ENCODE measurements around the gene MAPKBP1.

MAPKBP1 gene

GRCh38 chr15:41774882-41775417 lies 666 bp downstream of the MAPKBP1 start:
- H3K27me3 Mint-ChIP-seq (ENCODE audit: low read depth): no peaks in the 10 kb centered on the region

GRCh38 chr15:41775651-41776050 lies 1.4 kb downstream of the MAPKBP1 start:
- H3K27me3 Mint-ChIP-seq (ENCODE audit: low read depth): no peaks in the 10 kb centered on the region
- peak overlapping the region; percentile 94 for H3K4me3 Mint-ChIP-seq
- peaks cover 64% of the 10 kb centered on the region for H3K4me1 Mint-ChIP-seq (ENCODE audit: low read depth)
- H3K9me3 Mint-ChIP-seq: no peaks in the 10 kb centered on the region
- peak overlapping the region; percentile 93 for H3K27ac Mint-ChIP-seq
- peaks cover 11% of the 10 kb centered on the region for H3K36me3 Mint-ChIP-seq (ENCODE audit: low read depth)

More at GRCh38 chr15:41774882-41775417, 666 bp downstream of the MAPKBP1 start:
- Mint-ChIP-seq H3K4me3 (peak overlapping the region; percentile 94), H3K9me3 (no peaks in the 10 kb centered on the region), H3K4me1 (ENCODE audit: low read depth) (peaks cover 58% of the 10 kb centered on the region), H3K36me3 (ENCODE audit: low read depth) (peaks cover 10% of the 10 kb centered on the region), H3K27ac (peak overlapping the region; percentile 93)

- no peak overlapping the region for H3K27ac Mint-ChIP-seq
- peaks cover 62% of the 10 kb centered on the region for H3K4me1 Mint-ChIP-seq (ENCODE audit: low read depth)
- H3K36me3 Mint-ChIP-seq (ENCODE audit: low read depth): peaks cover 9% of the 10 kb centered on the region
- no peak overlapping the region for H3K4me3 Mint-ChIP-seq
- no peaks in the 10 kb centered on the region for H3K27me3 Mint-ChIP-seq (ENCODE audit: low read depth)
- H3K9me3 Mint-ChIP-seq: no peaks in the 10 kb centered on the region
These were observed 3.2 kb downstream of the MAPKBP1 start for GRCh38 chr15:41777421-41777973.

DNA sequence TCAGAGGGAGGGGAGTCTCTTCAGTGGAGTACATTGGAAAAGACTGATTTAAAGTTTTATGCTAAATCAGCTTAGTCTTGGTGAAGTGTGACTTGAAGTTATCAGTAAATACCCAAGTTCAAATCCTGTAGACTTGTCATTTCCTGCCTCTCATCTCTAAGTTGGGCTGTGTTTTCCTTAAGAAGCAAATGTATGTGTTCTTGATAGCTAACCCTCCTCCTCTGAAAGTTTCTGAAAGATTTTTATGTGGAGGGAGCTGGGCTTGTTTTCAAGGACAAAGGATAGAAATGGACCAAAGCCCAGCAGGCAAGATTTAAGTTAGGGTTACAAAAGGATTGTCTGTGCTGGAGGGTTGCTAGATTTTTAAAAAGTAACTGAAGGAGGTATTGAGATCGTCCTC lies 4.2 kb downstream of the MAPKBP1 start:
- Mint-ChIP-seq H3K27ac (no peak overlapping the region), H3K9me3 (no peaks in the 10 kb centered on the region), H3K4me1 (ENCODE audit: low read depth) (peaks cover 58% of the 10 kb centered on the region), H3K27me3 (ENCODE audit: low read depth) (no peaks in the 10 kb centered on the region), H3K36me3 (ENCODE audit: low read depth) (peaks cover 12% of the 10 kb centered on the region), H3K4me3 (no peak overlapping the region)

DNA sequence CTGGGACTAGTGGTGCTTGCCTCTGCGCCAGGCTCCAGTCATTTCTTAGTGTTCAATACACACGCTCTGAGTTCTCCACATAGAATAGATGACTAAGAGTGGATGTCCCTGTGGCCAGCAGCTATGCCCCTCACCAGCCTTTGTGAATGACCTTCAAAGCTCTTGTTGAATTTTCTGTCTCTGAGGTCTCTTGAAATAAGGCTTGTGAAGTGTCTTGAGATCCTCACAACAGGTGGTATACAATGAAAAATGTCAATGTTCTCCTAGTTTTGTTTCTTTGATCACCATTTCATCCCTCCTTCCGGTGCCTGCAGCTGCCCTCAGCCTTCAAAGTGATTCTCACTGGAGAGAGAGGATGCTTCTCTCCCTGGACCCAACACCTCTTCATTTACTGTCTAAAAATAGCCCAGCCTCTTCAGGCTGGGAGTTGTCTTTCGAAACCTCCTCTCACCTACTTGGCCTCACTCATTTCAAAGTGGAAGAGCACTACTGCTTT lies 5.4 kb downstream of the MAPKBP1 start:
- H3K9me3 Mint-ChIP-seq: no peaks in the 10 kb centered on the region
- H3K4me1 Mint-ChIP-seq (ENCODE audit: low read depth): peaks cover 56% of the 10 kb centered on the region
- H3K36me3 Mint-ChIP-seq (ENCODE audit: low read depth): peaks cover 12% of the 10 kb centered on the region
- no peaks in the 10 kb centered on the region for H3K27me3 Mint-ChIP-seq (ENCODE audit: low read depth)
- H3K27ac Mint-ChIP-seq: peak overlapping the region; percentile 67
- peak overlapping the region; percentile 21 for H3K4me3 Mint-ChIP-seq

DNA sequence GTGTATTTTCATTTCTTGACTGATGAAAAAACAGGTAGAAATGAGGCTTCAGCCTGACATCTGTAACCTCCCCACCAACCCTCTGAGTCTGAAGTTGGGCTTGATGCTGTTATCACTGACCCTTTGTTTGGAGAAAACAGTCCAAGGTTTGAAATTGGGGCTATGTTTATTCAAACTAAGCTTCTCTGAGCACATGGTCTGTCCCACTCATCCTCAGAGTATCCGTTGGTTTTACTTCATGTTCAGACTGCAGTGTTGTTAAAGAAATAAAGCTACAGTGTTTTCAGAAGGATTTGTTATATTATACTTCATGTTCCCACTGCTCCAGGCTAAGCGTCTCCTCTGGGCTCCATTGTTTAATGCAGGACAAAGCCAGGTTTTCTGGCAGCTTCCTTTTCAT lies 6.0 kb downstream of the MAPKBP1 start:
- H3K4me1 Mint-ChIP-seq (ENCODE audit: low read depth): peaks cover 51% of the 10 kb centered on the region
- H3K27ac Mint-ChIP-seq: peak overlapping the region; percentile 67
- peaks cover 12% of the 10 kb centered on the region for H3K36me3 Mint-ChIP-seq (ENCODE audit: low read depth)
- H3K9me3 Mint-ChIP-seq: no peaks in the 10 kb centered on the region
- H3K4me3 Mint-ChIP-seq: peak overlapping the region; percentile 21
- H3K27me3 Mint-ChIP-seq (ENCODE audit: low read depth): no peaks in the 10 kb centered on the region

GRCh38 chr15:41780727-41781126 lies 6.4 kb downstream of the MAPKBP1 start:
- Mint-ChIP-seq H3K27me3 (ENCODE audit: low read depth) (no peaks in the 10 kb centered on the region), H3K4me1 (ENCODE audit: low read depth) (peaks cover 47% of the 10 kb centered on the region), H3K27ac (no peak overlapping the region)

GRCh38 chr15:41782371-41783282 lies 8.3 kb downstream of the MAPKBP1 start:
- Mint-ChIP-seq H3K27ac (peak overlapping the region; percentile 46), H3K36me3 (ENCODE audit: low read depth) (peaks cover 9% of the 10 kb centered on the region), H3K27me3 (ENCODE audit: low read depth) (no peaks in the 10 kb centered on the region), H3K9me3 (no peaks in the 10 kb centered on the region), H3K4me3 (no peak overlapping the region), H3K4me1 (ENCODE audit: low read depth) (peaks cover 36% of the 10 kb centered on the region)

More at GRCh38 chr15:41780727-41781126, 6.4 kb downstream of the MAPKBP1 start:
- H3K9me3 Mint-ChIP-seq: no peaks in the 10 kb centered on the region
- no peak overlapping the region for H3K4me3 Mint-ChIP-seq
- peaks cover 12% of the 10 kb centered on the region for H3K36me3 Mint-ChIP-seq (ENCODE audit: low read depth)

DNA sequence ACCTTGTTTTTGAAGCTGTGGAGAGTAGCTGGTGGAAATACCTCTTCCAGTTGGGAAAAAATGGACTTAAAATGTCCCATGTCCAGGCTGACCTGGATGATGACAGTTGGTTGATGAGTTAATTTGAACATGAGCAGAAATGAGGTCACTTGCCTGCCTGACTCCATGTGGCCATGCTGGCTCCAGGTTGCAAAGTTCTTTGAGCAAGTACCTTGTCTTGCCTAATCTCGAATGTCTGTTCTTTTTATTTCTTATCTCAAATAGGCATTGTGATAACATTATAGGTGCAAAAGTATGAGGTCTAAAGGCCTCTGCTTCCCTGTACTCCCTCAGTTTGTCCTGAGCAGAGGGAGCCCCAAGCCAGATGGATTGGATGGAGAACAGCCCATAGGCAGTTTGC lies 9.0 kb downstream of the MAPKBP1 start:
- H3K27me3 Mint-ChIP-seq (ENCODE audit: low read depth): no peaks in the 10 kb centered on the region
- H3K4me3 Mint-ChIP-seq: no peak overlapping the region
- peaks cover 9% of the 10 kb centered on the region for H3K36me3 Mint-ChIP-seq (ENCODE audit: low read depth)
- no peaks in the 10 kb centered on the region for H3K9me3 Mint-ChIP-seq
- H3K4me1 Mint-ChIP-seq (ENCODE audit: low read depth): peaks cover 32% of the 10 kb centered on the region
- no peak overlapping the region for H3K27ac Mint-ChIP-seq

DNA sequence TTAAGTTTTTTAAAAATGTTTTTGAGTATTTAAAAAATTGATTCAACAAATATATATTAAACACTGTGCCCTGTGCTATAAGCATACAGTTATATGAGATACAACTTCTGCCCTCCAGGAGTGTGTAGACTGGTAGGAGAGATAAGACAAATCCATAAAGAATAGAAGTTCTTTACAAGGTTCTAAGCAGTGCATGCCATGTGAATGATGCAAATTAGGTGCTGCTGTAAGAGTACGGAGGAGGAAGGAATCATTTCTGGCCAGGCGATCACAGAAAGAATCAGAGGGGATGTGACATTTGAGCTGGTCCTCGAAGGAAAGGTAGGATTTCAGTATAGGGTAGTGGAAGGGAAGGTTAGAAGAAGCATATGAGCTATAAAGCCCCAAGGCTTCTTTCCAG lies 14.0 kb downstream of the MAPKBP1 start:
- peaks cover 41% of the 10 kb centered on the region for H3K4me1 Mint-ChIP-seq (ENCODE audit: low read depth)
- no peaks in the 10 kb centered on the region for H3K9me3 Mint-ChIP-seq
- peaks cover 5% of the 10 kb centered on the region for H3K36me3 Mint-ChIP-seq (ENCODE audit: low read depth)
- H3K27ac Mint-ChIP-seq: no peak overlapping the region
- H3K4me3 Mint-ChIP-seq: no peak overlapping the region
- H3K27me3 Mint-ChIP-seq (ENCODE audit: low read depth): no peaks in the 10 kb centered on the region

DNA sequence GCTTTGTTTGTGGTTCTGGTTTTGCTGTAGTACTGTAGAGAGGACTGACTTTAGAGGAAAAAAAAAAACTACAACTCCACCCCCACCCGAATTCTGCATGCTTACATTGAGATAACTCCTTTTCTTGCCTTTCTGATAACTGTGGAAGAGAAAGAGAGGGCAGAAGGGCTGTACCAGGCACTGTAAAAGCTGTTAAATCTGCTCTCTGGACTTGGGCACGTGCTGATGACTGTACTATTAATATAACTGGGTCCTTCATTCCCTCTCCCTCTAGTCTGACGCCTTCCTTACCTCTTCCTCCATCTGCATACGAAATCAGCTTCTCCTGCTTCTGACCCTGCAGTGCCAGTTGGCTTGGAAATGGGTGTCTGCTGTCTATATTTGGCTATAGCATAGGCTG lies 15.0 kb downstream of the MAPKBP1 start:
- no peaks in the 10 kb centered on the region for H3K27me3 Mint-ChIP-seq (ENCODE audit: low read depth)
- H3K36me3 Mint-ChIP-seq (ENCODE audit: low read depth): peaks cover 5% of the 10 kb centered on the region
- H3K4me3 Mint-ChIP-seq: no peak overlapping the region
- no peak overlapping the region for H3K27ac Mint-ChIP-seq
- no peaks in the 10 kb centered on the region for H3K9me3 Mint-ChIP-seq
- peaks cover 40% of the 10 kb centered on the region for H3K4me1 Mint-ChIP-seq (ENCODE audit: low read depth)

DNA sequence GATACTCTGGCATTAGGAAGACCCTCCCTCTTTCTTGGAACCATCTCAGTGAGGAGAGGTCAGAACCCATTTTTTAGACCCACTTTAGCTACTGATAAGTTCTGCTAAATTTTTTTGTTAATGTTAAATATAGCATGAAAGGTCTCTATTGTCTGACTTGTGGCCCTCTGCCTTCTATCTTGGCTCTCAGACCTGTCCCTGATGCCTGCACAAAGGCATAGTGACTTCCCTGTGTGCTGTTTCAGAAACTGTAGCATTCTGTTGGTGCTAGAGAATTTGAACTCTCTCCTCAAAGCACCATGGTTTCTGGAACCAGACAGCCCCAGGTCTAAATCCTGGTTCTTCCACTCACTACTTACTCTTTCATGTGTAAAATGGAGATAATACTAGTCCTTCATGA lies 15.4 kb downstream of the MAPKBP1 start:
- Mint-ChIP-seq H3K27ac (no peak overlapping the region), H3K4me3 (no peak overlapping the region), H3K4me1 (ENCODE audit: low read depth) (peaks cover 40% of the 10 kb centered on the region), H3K9me3 (no peaks in the 10 kb centered on the region), H3K27me3 (ENCODE audit: low read depth) (no peaks in the 10 kb centered on the region), H3K36me3 (ENCODE audit: low read depth) (peaks cover 5% of the 10 kb centered on the region)

GRCh38 chr15:41790169-41790568 lies 15.9 kb downstream of the MAPKBP1 start:
- no peak overlapping the region for H3K4me3 Mint-ChIP-seq
- peak overlapping the region; percentile 11 for H3K27ac Mint-ChIP-seq
- peaks cover 40% of the 10 kb centered on the region for H3K4me1 Mint-ChIP-seq (ENCODE audit: low read depth)
- H3K36me3 Mint-ChIP-seq (ENCODE audit: low read depth): peaks cover 5% of the 10 kb centered on the region
- no peaks in the 10 kb centered on the region for H3K27me3 Mint-ChIP-seq (ENCODE audit: low read depth)
- no peaks in the 10 kb centered on the region for H3K9me3 Mint-ChIP-seq

DNA sequence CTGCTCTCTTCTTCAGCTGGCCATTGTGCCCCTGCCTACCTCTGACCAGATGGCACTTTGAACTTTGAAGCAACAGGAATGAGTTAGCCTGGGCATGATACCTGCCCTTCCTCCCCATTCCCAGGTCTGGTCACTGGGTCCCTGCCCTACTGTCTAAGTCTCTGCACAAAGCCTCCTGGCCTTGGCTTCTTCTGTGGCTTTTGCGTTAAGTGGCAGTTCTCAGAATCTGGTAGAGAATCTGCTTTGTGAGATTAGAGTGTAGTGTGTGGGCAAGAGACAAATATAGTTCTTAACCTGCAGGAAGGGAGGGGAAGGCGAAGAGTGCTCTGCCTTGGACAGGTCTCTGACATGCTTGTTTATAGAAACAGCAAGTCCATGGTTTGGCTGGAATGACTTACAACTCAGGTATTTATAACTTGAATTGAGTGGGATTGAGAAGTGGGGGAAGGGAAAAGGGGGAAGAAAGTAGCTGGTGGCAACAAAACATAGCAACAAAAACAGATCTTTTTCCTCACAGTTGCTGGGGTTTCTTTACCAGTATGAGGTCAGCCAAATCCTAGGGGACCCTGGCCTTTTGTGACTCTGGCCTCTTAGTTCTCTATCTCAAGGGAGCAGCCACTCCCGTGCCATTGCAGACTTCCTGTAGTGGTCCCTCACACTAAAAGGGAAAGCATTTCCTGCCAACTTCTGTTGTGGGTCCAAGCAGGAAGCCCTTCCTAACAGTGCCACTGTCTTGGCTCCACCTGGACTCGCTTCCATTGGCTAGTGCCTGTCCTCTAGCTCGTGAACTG lies 16.7 kb downstream of the MAPKBP1 start:
- peak overlapping the region; percentile 66 for H3K4me3 Mint-ChIP-seq

More for the DNA sequence above, 16.7 kb downstream of the MAPKBP1 start:
- Mint-ChIP-seq H3K36me3 (ENCODE audit: low read depth) (peaks cover 5% of the 10 kb centered on the region), H3K27me3 (ENCODE audit: low read depth) (no peaks in the 10 kb centered on the region), H3K4me1 (ENCODE audit: low read depth) (peaks cover 42% of the 10 kb centered on the region), H3K9me3 (no peaks in the 10 kb centered on the region), H3K27ac (peak overlapping the region; percentile 74)

All from T-helper 1 cell treated with Interleukin-12 subunit alpha and Interleukin-12 subunit beta and Interleukin-4 antibody, amounts not matched to agents 30 μg/mL and 1 μg/mL, for 36 hours (primary cell).